ENCODE measurements around the gene F12. TPM values are rescaled to one million over a fixed set of nuclear protein-coding genes. Genes with fewer than 3 reads are reported as not detected.

Gene F12
- polyA plus RNA-seq, 1 experiment = 0.35 TPM

GRCh38 chr5:177434942-177435738, 25.8 kb upstream of the F12 start:
- Histone ChIP-seq H3K9me3 (ENCODE audit: control insufficient read depth, insufficient read depth, low read length) (no peaks in the 10 kb centered on the region; the same call in 1 of the 2 replicates), H3K27me3 (ENCODE audit: control insufficient read depth, insufficient read depth, low read length) (no peaks in the 10 kb centered on the region), H3K4me3 (ENCODE audit: low read depth, low read length) (no peak overlapping the region), H3K27ac (ENCODE audit: low read depth, low read length) (no peak overlapping the region)
- TF ChIP-seq CTCF (IDR thresholded peaks at IDR 0.05; ENCODE audit: low read depth, low read length) = no peak
- DNase-seq (ENCODE audit: low read depth, low spot score) = no peak
- ChIA-PET POLR2A (interaction anchor here (0.8 kb wide), 1 partner anchor 9 kb away, joined by 3 read pairs; no protein-coding TSS in a partner anchor), CTCF (no interaction called here)

GRCh38 chr5:177434437-177434836, 25.1 kb upstream of the F12 start:
- no peaks in the 10 kb centered on the region; the same call in 1 of the 2 replicates for H3K9me3 ChIP-seq (ENCODE audit: control insufficient read depth, insufficient read depth, low read length)
- no peak for TF ChIP-seq CTCF (IDR thresholded peaks at IDR 0.05; ENCODE audit: low read depth, low read length)
- no peak overlapping the region for H3K27ac ChIP-seq (ENCODE audit: low read depth, low read length)
- no peaks in the 10 kb centered on the region for H3K27me3 ChIP-seq (ENCODE audit: control insufficient read depth, insufficient read depth, low read length)
- POLR2A ChIA-PET = interaction anchor here (0.8 kb wide), 1 partner anchor 10 kb away, joined by 3 read pairs; no protein-coding TSS in a partner anchor
- H3K4me3 ChIP-seq (ENCODE audit: low read depth, low read length) = no peak overlapping the region
- no peak for DNase-seq (ENCODE audit: low read depth, low spot score)
- CTCF ChIA-PET = interaction anchor here (1.4 kb wide), 1 partner anchor 23 kb away, joined by 3 read pairs; no protein-coding TSS in a partner anchor

GRCh38 chr5:177433658-177434217, 24.4 kb upstream of the F12 start:
- TF ChIP-seq CTCF (IDR thresholded peaks at IDR 0.05; ENCODE audit: low read depth, low read length) = no peak
- DNase-seq (ENCODE audit: low read depth, low spot score) = no peak
- Histone ChIP-seq H3K9me3 (ENCODE audit: control insufficient read depth, insufficient read depth, low read length) (no peaks in the 10 kb centered on the region; the same call in 1 of the 2 replicates), H3K27me3 (ENCODE audit: control insufficient read depth, insufficient read depth, low read length) (no peaks in the 10 kb centered on the region), H3K27ac (ENCODE audit: low read depth, low read length) (no peak overlapping the region), H3K4me3 (ENCODE audit: low read depth, low read length) (no peak overlapping the region)
- POLR2A ChIA-PET = no interaction called here
- CTCF ChIA-PET = interaction anchor here (1.4 kb wide), 1 partner anchor 24 kb away, joined by 3 read pairs; no protein-coding TSS in a partner anchor

- POLR2A ChIA-PET = no interaction called here
- no peak for DNase-seq (ENCODE audit: low read depth, low spot score)
- no peaks in the 10 kb centered on the region; the same call in 1 of the 2 replicates for H3K9me3 ChIP-seq (ENCODE audit: control insufficient read depth, insufficient read depth, low read length)
- H3K27ac ChIP-seq (ENCODE audit: low read depth, low read length) = no peak overlapping the region
- H3K27me3 ChIP-seq (ENCODE audit: control insufficient read depth, insufficient read depth, low read length) = no peaks in the 10 kb centered on the region
- no peak overlapping the region for H3K4me3 ChIP-seq (ENCODE audit: low read depth, low read length)
- TF ChIP-seq CTCF (IDR thresholded peaks at IDR 0.05; ENCODE audit: low read depth, low read length) = no peak
- CTCF ChIA-PET = interaction anchor here (1.4 kb wide), 1 partner anchor 24 kb away, joined by 3 read pairs; no protein-coding TSS in a partner anchor
These were observed 23.7 kb upstream of the F12 start for GRCh38 chr5:177432839-177433657.

Data from AG04450 (cell line).